Measurements from ENCODE around the gene C16orf92.

Gene C16orf92

GRCh38 chr16:29989111-29989858, 33.7 kb upstream of the C16orf92 start:
- no peak for DNase-seq (ENCODE audit: low spot score)

GRCh38 chr16:29990034-29990433, 33.0 kb upstream of the C16orf92 start:
- no peak for DNase-seq (ENCODE audit: low spot score)

GRCh38 chr16:29990883-29991570, 32.0 kb upstream of the C16orf92 start:
- no peak for DNase-seq (ENCODE audit: low spot score)

DNA sequence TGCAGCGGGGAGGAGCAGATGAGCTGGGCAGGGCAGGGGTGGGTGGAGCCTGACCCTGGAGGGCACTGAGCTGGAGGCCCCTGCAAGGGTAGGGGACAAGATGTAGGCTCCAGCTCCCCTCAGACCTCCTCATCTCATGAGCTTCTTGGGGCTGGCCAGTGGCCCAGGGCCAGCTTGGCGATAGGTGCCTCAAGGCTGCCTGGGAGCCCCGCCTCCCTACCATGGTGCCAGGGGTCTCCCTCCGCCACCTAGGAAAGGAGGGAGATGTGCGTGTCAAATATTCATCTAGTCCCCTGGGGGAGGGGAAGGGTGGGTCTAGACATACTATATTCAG, 31.5 kb upstream of the C16orf92 start:
- DNase-seq (ENCODE audit: low spot score), result no peak

DNA sequence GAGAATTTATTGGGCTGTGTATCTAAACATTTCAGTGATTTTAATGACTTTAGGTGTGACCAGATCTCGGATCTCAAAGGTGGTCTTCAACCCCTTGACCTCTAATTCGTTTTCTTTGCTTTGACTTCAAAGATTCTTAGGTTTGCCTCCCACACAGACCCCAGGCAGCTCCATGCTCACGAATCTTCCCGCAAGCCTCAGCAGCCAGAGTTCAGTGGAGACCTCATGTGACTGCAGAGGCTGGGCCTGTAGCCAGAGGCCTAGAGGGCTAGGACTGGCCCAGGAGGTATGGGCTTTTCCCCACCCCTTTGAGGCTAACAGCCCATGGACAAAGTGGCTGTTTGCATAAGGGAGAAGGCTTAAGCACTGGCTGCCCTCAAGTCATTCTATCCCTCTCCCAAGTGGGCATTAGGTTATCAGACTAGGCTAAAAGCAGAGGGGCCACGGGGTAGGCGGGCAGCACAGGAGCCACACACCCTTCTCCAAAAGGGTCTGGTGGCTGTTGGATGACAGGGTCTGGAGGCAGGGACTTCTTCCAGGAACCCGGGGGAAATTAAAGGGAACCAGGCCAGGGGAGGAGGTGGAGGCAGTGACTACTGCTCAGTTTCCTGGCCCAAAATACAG, 30.5 kb upstream of the C16orf92 start:
- no peak for DNase-seq (ENCODE audit: low spot score)

- no peak for DNase-seq (ENCODE audit: low spot score)
Observed at GRCh38 chr16:29993191-29993902, 29.7 kb upstream of the C16orf92 start.

DNA sequence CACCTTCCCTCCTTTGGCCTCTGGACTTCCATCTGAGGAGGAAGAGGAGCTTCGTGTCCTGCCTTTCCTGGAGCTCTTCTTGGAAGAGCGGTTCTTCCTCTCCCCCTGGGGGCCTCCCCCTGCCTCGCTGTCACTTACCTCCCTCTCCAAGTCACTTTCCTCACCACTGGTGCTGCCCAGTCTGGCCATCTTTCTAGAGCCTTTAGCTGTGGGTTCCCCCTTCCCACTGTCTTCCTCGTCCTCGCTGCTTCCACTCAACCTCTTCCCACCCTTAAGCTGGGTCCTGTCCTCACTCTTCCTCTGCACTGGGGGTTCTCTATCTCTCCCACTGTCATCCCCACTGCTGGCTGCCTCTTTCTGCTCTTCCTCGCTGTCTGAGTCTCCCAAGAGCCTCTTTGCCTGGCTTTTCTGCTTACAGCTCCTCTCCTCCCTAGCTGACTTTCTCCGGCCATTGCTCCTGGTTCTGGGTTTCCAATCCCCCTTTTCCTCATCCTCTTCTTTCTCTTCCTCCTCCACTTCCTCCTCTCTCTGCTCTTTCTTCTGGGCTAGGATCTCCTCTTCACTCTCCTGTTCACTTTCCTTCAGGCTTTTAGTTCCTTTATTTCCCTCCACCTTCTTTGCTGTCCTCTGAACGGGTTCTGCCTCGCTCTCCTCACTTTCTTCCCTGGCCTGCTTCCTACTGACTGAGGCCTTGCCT, 28.9 kb upstream of the C16orf92 start:
- DNase-seq (ENCODE audit: low spot score), result no peak

GRCh38 chr16:29994600-29995323, 28.2 kb upstream of the C16orf92 start:
- peak; percentile 42 for DNase-seq (ENCODE audit: low spot score)

DNA sequence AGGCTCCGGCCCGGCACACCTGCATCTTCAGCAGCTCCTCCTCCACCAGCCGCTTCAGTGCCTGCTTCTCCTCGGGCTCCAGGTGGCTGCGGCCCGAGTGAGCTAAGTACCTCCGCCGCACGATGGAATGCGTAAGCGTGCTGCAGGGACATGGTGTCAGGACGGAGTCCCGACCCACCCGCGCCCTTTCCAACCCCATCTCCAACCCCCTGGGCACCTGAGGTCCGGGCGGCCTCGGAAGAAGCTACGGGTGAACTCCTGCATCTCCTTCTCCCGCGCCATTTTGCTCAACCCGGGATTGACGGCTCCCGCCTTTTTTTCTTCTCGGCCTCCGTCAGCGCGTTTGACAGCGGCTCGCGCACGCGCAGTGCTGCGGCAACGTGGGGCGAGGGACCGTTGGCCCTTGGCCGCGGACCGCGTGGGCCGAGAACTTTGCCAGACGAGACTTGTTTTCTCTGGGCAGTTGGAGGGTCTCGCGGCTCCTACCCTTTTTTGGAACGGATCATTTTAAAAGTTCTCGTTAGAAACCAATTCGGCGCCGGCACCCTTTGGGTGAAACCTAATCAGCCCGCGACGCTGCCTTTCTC, 27.6 kb upstream of the C16orf92 start, which contains the start of gene HIRIP3:
Gene HIRIP3 (minus strand): TSS at position 294 of the 587 bp plus-strand sequence. CDS start 12 bp downstream, at position 282.
- peak; percentile 69 for DNase-seq (ENCODE audit: low spot score)

DNA sequence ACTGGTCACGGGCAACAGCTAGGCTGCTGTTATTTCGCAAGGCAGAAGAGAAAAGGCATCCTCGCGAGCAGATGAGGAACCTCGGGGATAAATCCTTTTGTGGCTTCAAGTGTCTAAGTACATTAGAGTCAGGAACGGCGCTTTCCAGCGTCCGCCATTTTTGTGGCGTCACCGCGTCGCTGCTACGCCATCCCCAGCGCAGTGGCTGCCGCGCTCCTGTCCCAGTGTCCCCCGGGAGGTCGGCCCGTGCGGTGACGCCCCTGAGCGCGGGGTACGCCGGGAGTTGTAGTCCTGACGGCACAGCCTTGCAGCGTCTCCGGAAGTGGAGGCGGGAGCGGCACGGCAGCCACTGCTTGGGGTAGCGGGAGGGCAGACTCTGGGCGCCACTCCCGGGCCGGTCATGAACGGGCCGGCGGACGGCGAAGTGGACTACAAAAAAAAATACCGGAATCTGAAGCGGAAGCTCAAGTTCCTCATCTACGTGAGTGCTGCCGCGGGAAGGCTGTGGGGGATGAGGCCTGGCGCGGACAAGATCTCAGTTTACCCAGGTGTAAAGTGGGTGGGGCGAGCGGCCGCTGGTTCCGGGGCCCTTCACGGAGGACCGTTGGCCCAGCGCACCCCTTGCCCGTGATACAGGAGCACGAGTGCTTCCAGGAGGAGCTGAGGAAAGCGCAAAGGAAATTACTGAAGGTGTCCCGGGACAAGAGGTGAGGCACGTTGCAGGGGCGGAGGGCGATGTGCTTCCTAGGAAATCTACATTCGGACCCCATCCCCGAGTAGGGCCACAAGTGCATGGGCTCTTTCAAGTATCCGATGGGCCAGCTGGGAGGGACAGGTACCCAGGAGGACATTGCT, 26.9 kb upstream of the C16orf92 start, which contains the start of gene INO80E:
Gene INO80E (plus strand): TSS at position 331 of the 855 bp plus-strand sequence. CDS start 70 bp downstream, at position 401.
- peak; percentile 93 for DNase-seq (ENCODE audit: low spot score)

- DNase-seq (ENCODE audit: low spot score), result no peak
Observed at GRCh38 chr16:29996766-29997250, 26.2 kb upstream of the C16orf92 start.

- no peak for DNase-seq (ENCODE audit: low spot score)
Observed at GRCh38 chr16:29999605-30000004, 23.4 kb upstream of the C16orf92 start.

DNA sequence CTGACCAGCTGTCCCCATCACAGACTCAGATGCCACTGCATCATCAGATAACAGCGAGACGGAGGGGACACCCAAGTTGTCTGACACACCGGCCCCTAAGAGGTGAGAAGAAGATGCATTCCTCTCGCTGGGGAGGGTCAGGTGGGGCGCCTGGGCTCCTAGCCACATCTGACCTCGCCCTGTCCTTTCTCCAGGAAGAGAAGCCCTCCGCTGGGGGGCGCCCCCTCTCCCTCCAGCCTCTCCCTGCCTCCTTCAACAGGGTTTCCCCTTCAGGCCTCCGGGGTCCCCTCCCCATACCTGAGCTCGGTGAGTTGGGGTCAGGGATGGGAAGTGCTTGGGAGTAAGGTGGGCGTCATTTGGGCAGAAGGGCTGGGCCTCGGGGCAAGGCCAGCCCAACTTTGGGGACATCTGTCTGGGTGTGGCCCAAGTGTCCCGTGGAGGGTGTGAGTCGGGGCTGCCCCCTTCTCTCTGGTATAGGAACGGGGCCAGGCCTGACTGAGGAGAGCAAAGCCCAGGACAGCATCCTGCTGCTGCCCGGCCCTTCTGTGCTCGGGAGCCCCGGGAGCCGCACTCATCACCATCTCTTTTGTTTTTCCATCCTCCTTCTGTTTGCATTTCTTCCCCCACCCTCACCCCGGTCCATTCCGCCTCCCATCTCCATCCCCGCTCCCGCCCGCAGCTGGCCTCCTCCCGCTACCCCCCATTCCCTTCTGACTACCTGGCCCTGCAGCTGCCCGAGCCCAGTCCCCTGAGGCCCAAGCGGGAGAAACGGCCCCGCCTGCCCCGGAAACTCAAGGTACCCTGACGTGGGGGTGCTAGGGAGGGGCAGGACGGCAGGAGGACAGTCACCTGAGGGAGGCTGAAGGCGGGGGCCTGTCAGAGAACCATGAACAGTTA, 22.0 kb upstream of the C16orf92 start:
- DNase-seq (ENCODE audit: low spot score), result no peak

GRCh38 chr16:30002614-30003346, 20.2 kb upstream of the C16orf92 start:
- DNase-seq (ENCODE audit: low spot score), result no peak

DNA sequence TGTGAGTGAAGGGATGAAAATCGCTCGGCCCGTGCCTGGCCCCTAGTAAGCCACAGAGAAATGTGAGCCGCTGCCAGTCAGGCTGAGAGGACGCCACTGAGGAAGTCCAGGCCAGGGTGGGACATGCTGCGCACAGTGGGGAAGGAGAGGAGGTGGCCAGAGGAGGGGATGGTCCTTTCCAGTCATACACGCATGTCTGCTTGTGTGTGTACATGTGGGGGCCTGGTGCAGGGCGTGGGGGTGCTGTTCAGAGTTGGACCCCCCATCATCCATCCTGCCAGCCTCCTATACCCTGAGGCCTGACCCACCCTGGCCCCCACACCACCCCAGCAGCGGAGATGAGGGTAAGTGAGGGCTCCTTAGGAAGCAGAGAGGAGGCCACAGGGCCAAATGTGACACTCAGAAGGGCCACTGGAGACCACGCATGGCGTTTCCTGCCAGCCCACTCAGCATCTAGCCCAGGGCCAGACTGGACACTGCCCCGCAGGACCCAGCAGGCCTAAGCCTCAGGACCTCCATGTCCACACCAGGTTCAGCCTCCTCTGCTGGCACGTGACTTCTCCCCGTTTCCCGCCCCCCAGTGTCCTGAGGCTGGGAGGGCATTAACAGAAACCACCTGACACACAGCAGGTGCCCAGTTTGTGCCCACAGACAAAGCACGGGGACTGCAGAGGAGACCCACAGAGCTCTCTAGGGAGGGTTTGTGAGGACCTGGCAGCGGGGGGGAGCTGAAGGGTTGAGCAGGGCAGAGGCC, 19.2 kb upstream of the C16orf92 start:
- DNase-seq (ENCODE audit: low spot score), result no peak

GRCh38 chr16:30004424-30004776, 18.6 kb upstream of the C16orf92 start:
- no peak for DNase-seq (ENCODE audit: low spot score)

GRCh38 chr16:30004811-30005242, 18.2 kb upstream of the C16orf92 start:
- no peak for DNase-seq (ENCODE audit: low spot score)
